Measurements from ENCODE around the gene CLIP4. TPM values are rescaled to one million over a fixed set of nuclear protein-coding genes. Genes with fewer than 3 reads are reported as not detected.

The CLIP4 gene
- total and polyA plus RNA-seq, 2 experiments from 2014 or later = 0.06 to 0.14 TPM

GRCh38 chr2:29097569-29097968 is 17.6 kb upstream of the CLIP4 start (continued):
- TF ChIP-seq, protein P1, sequence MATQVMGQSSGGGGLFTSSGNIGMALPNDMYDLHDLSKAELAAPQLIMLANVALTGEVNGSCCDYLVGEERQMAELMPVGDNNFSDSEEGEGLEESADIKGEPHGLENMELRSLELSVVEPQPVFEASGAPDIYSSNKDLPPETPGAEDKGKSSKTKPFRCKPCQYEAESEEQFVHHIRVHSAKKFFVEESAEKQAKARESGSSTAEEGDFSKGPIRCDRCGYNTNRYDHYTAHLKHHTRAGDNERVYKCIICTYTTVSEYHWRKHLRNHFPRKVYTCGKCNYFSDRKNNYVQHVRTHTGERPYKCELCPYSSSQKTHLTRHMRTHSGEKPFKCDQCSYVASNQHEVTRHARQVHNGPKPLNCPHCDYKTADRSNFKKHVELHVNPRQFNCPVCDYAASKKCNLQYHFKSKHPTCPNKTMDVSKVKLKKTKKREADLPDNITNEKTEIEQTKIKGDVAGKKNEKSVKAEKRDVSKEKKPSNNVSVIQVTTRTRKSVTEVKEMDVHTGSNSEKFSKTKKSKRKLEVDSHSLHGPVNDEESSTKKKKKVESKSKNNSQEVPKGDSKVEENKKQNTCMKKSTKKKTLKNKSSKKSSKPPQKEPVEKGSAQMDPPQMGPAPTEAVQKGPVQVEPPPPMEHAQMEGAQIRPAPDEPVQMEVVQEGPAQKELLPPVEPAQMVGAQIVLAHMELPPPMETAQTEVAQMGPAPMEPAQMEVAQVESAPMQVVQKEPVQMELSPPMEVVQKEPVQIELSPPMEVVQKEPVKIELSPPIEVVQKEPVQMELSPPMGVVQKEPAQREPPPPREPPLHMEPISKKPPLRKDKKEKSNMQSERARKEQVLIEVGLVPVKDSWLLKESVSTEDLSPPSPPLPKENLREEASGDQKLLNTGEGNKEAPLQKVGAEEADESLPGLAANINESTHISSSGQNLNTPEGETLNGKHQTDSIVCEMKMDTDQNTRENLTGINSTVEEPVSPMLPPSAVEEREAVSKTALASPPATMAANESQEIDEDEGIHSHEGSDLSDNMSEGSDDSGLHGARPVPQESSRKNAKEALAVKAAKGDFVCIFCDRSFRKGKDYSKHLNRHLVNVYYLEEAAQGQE (IDR thresholded peaks at IDR 0.05; ENCODE audit: unreplicated experiment) = no peak
- TF ChIP-seq, protein P2, sequence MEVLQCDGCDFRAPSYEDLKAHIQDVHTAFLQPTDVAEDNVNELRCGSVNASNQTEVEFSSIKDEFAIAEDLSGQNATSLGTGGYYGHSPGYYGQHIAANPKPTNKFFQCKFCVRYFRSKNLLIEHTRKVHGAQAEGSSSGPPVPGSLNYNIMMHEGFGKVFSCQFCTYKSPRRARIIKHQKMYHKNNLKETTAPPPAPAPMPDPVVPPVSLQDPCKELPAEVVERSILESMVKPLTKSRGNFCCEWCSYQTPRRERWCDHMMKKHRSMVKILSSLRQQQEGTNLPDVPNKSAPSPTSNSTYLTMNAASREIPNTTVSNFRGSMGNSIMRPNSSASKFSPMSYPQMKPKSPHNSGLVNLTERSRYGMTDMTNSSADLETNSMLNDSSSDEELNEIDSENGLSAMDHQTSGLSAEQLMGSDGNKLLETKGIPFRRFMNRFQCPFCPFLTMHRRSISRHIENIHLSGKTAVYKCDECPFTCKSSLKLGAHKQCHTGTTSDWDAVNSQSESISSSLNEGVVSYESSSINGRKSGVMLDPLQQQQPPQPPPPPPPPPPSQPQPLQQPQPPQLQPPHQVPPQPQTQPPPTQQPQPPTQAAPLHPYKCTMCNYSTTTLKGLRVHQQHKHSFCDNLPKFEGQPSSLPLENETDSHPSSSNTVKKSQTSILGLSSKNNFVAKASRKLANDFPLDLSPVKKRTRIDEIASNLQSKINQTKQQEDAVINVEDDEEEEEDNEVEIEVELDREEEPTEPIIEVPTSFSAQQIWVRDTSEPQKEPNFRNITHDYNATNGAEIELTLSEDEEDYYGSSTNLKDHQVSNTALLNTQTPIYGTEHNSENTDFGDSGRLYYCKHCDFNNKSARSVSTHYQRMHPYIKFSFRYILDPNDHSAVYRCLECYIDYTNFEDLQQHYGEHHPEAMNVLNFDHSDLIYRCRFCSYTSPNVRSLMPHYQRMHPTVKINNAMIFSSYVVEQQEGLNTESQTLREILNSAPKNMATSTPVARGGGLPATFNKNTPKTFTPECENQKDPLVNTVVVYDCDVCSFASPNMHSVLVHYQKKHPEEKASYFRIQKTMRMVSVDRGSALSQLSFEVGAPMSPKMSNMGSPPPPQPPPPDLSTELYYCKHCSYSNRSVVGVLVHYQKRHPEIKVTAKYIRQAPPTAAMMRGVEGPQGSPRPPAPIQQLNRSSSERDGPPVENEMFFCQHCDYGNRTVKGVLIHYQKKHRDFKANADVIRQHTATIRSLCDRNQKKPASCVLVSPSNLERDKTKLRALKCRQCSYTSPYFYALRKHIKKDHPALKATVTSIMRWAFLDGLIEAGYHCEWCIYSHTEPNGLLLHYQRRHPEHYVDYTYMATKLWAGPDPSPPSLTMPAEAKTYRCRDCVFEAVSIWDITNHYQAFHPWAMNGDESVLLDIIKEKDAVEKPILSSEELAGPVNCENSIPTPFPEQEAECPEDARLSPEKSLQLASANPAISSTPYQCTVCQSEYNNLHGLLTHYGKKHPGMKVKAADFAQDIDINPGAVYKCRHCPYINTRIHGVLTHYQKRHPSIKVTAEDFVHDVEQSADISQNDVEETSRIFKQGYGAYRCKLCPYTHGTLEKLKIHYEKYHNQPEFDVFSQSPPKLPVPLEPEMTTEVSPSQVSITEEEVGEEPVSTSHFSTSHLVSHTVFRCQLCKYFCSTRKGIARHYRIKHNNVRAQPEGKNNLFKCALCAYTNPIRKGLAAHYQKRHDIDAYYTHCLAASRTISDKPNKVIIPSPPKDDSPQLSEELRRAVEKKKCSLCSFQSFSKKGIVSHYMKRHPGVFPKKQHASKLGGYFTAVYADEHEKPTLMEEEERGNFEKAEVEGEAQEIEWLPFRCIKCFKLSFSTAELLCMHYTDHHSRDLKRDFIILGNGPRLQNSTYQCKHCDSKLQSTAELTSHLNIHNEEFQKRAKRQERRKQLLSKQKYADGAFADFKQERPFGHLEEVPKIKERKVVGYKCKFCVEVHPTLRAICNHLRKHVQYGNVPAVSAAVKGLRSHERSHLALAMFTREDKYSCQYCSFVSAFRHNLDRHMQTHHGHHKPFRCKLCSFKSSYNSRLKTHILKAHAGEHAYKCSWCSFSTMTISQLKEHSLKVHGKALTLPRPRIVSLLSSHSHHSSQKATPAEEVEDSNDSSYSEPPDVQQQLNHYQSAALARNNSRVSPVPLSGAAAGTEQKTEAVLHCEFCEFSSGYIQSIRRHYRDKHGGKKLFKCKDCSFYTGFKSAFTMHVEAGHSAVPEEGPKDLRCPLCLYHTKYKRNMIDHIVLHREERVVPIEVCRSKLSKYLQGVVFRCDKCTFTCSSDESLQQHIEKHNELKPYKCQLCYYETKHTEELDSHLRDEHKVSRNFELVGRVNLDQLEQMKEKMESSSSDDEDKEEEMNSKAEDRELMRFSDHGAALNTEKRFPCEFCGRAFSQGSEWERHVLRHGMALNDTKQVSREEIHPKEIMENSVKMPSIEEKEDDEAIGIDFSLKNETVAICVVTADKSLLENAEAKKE (CRISPR knock-in tag; IDR thresholded peaks at IDR 0.05) = no peak
- no peak for TF ChIP-seq STAT1 (IDR thresholded peaks at IDR 0.05; ENCODE audit: unreplicated experiment)

GRCh38 chr2:29100564-29100963 is 14.7 kb upstream of the CLIP4 start:
- no peak for ATAC-seq
- TF ChIP-seq JUNB (IDR thresholded peaks at IDR 0.05; ENCODE audit: unreplicated experiment) = no peak
- no peak for TF ChIP-seq ZNF114 (CRISPR knock-in tag; IDR thresholded peaks at IDR 0.05)
- no peak for TF ChIP-seq CREB1 (CRISPR knock-in tag; IDR thresholded peaks at IDR 0.05; ENCODE audit: low read depth)
- TF ChIP-seq, protein P2 (CRISPR knock-in tag; IDR thresholded peaks at IDR 0.05) = no peak
- TF ChIP-seq POLR2AphosphoS5 (IDR thresholded peaks at IDR 0.05; ENCODE audit: low read depth) = no peak

More at GRCh38 chr2:29100564-29100963, 14.7 kb upstream of the CLIP4 start:
- H3K27ac Mint-ChIP-seq = no peak overlapping the region
- H3K27ac ChIP-seq (ENCODE audit: low read depth) = no peak overlapping the region
- H3K4me1 ChIP-seq (ENCODE audit: insufficient read depth) = no peaks in the 10 kb centered on the region
- H3K4me2 ChIP-seq = no peak overlapping the region
- H3K36me3 Mint-ChIP-seq (ENCODE audit: low read depth) = peaks cover 7% of the 10 kb centered on the region
- peaks cover 4% of the 10 kb centered on the region for H3K27me3 Mint-ChIP-seq (ENCODE audit: insufficient read depth, low read depth, poor library complexity)
- no peak overlapping the region for H2AFZ ChIP-seq
- H3K9me3 Mint-ChIP-seq = peaks cover 9% of the 10 kb centered on the region
- peak; percentile 5 for DNase-seq (ENCODE audit: low spot score)
- H3K4me3 Mint-ChIP-seq = no peak overlapping the region
- H3K27me3 ChIP-seq (ENCODE audit: insufficient read depth) = no peaks in the 10 kb centered on the region
- H3K9me2 ChIP-seq (ENCODE audit: insufficient read depth) = no peaks in the 10 kb centered on the region
- H3F3A ChIP-seq (replicated peaks; ENCODE audit: low read depth) = no peaks in the 10 kb centered on the region
- no peak overlapping the region for H3K4me3 ChIP-seq
- H3K36me3 ChIP-seq (ENCODE audit: insufficient read depth) = no peaks in the 10 kb centered on the region
- no peaks in the 10 kb centered on the region for H3K4me1 Mint-ChIP-seq
- no peaks in the 10 kb centered on the region for H4K20me1 ChIP-seq (replicated peaks; ENCODE audit: insufficient read depth)
- no peaks in the 10 kb centered on the region for H3K79me2 ChIP-seq (replicated peaks; ENCODE audit: insufficient read depth)
